ENCODE data around the gene STK24.

STK24 gene

DNA sequence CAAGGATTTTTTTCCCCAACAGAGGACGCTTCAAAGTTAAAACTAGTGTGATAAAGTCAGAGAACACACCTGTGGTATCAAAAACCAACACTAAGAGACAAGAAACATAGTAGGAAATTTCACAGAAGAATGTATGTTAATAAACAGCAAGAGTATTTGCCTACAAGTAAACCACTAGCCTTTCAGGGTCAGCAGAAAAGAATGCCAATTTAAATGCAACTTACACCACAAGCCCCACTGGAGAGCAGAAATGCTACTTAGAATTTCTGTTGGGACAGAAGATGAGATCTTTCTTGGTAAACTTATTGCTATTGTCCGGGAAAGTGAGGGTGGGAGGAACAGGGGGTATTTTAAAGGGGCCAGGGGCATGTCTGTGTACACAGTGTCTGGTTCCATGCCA, 68.6 kb downstream of the STK24 start:
- ChIA-PET CTCF (interaction anchor here (0.8 to 3.2 kb wide), 6 partner anchors 9 to 334 kb away, joined by 3 to 7 read pairs (median 3); no protein-coding TSS in a partner anchor), POLR2A (interaction anchor here (0.7 to 1.7 kb wide), 3 partner anchors 24 to 63 kb away, joined by 3 to 8 read pairs (median 3); no protein-coding TSS in a partner anchor)
- DNase-seq (ENCODE audit: low read depth, low spot score), result no peak
- TF ChIP-seq, protein P1, sequence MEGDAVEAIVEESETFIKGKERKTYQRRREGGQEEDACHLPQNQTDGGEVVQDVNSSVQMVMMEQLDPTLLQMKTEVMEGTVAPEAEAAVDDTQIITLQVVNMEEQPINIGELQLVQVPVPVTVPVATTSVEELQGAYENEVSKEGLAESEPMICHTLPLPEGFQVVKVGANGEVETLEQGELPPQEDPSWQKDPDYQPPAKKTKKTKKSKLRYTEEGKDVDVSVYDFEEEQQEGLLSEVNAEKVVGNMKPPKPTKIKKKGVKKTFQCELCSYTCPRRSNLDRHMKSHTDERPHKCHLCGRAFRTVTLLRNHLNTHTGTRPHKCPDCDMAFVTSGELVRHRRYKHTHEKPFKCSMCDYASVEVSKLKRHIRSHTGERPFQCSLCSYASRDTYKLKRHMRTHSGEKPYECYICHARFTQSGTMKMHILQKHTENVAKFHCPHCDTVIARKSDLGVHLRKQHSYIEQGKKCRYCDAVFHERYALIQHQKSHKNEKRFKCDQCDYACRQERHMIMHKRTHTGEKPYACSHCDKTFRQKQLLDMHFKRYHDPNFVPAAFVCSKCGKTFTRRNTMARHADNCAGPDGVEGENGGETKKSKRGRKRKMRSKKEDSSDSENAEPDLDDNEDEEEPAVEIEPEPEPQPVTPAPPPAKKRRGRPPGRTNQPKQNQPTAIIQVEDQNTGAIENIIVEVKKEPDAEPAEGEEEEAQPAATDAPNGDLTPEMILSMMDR (IDR thresholded peaks at IDR 0.05; ENCODE audit: insufficient read depth, low read length, missing control alignments), result no peak
- no peak overlapping the region for H3K4me3 ChIP-seq (ENCODE audit: low read depth, low read length)

DNA sequence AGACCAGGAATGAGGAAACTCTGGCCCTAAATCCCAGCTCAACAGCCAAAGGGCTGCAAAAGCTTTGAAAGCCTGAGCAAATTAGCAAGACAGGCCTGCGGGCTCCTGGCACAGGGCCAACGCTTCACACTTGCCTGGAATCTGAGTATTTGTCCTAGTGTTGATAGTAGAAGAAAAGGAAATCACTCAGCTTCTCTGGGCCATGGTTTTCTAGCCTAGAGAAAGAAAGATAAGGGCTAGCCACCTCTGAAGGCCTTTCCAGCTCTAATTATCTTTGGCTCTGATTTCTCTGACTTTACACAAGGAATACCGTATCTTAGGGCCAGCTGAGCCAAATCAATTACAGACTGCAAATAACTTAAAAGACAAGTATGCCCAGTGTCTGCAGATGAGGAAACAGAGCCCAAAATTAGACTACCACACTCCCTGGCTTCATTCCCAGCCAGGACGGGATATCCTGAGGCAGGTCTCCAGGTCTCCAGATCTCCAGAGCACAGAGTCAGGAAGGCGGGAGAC, 69.6 kb downstream of the STK24 start:
- no peak for DNase-seq (ENCODE audit: low read depth, low spot score)
- H3K4me3 ChIP-seq (ENCODE audit: low read depth, low read length), result no peak overlapping the region
- POLR2A ChIA-PET, result interaction anchor here (0.6 to 1.0 kb wide), 2 partner anchors 65 to 473 kb away, joined by 3 read pairs; no protein-coding TSS in a partner anchor
- CTCF ChIA-PET, result interaction anchor here (0.7 to 3.2 kb wide), 9 partner anchors 10 to 335 kb away, joined by 3 to 7 read pairs (median 3); no protein-coding TSS in a partner anchor
- TF ChIP-seq, protein P1 (IDR thresholded peaks at IDR 0.05; ENCODE audit: insufficient read depth, low read length, missing control alignments), result no peak

DNA sequence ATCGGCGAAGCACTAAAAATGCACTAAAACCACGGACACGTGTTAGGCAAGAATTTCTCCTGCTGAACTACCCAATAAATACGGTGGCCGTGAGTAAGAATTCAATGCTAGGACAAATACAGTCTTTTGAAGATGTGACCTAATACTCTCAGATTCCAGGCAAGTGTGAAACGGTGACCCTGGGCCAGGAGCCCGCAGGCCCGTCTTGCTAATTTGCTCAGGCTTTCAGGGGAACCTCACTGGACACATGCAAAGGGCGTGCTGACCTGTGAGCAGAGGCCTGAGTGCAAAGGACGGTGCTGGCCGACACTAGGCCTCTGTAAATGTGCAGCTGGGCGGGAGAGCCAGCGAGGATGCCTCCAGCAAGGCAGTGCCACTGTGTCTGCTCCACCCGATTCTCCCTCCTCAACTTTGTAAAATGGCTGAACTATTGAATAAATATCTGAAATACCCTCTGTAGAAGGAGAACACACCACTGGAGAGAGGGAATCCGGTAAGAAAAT, 70.1 kb downstream of the STK24 start:
- no peak for DNase-seq (ENCODE audit: low read depth, low spot score)
- no peak overlapping the region for H3K4me3 ChIP-seq (ENCODE audit: low read depth, low read length)
- CTCF ChIA-PET, result interaction anchor here (0.7 to 3.2 kb wide), 8 partner anchors 9 to 167 kb away, joined by 3 to 7 read pairs (median 4); no protein-coding TSS in a partner anchor
- POLR2A ChIA-PET, result interaction anchor here (0.6 to 1.0 kb wide), 2 partner anchors 66 to 472 kb away, joined by 3 read pairs; no protein-coding TSS in a partner anchor
- TF ChIP-seq, protein P1 (IDR thresholded peaks at IDR 0.05; ENCODE audit: insufficient read depth, low read length, missing control alignments), result no peak

DNA sequence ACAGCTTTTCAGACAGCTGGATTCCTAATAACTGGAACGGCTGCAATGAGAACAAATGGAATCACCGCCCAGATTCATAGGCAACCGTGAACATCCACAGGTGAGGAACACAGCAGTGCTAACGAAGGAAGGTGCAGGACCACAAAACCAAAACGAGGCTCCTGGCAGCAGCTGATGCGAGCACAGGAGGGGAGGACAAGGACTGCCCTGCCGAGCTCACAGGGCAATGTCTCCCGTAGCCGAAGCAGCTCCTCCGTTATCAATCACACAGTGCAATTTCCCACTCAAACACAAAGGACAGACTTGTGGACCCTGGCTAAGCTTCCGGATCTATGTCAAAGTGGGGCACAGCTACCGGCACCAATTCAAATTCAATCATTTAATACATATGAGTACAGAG, 70.6 kb downstream of the STK24 start:
- POLR2A ChIA-PET, result no interaction called here
- CTCF ChIA-PET, result interaction anchor here (1.0 to 1.9 kb wide), 6 partner anchors 9 to 167 kb away, joined by 3 to 8 read pairs (median 4); no protein-coding TSS in a partner anchor
- H3K4me3 ChIP-seq (ENCODE audit: low read depth, low read length), result no peak overlapping the region
- TF ChIP-seq, protein P1 (IDR thresholded peaks at IDR 0.05; ENCODE audit: insufficient read depth, low read length, missing control alignments), result no peak
- no peak for DNase-seq (ENCODE audit: low read depth, low spot score)

DNA sequence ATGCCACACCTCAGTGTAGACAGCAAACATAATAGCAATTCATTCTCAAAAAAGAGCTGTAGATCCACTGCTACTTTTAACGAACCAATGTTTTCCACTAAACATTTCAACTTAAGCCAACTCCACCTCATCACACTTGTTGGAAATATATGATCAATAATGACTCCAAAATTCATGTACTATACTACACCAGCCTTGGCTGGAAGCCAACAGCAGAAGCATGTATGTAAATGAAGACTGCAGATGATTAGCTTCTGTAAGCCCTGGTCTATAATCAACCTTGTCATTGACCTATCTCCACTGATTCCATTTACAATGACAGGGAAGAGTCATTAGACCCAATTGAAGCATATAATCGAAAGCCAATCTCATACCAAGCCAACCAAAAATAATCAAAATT, 71.7 kb downstream of the STK24 start:
- H3K4me3 ChIP-seq (ENCODE audit: low read depth, low read length), result no peak overlapping the region
- DNase-seq (ENCODE audit: low read depth, low spot score), result no peak
- ChIA-PET CTCF (interaction anchor here (1.3 to 1.9 kb wide), 4 partner anchors 8 to 338 kb away, joined by 3 to 8 read pairs (median 4); no protein-coding TSS in a partner anchor), POLR2A (interaction anchor here (0.5 kb wide), 1 partner anchor 28 kb away, joined by 3 read pairs; no protein-coding TSS in a partner anchor)
- TF ChIP-seq, protein P1 (IDR thresholded peaks at IDR 0.05; ENCODE audit: insufficient read depth, low read length, missing control alignments), result no peak

DNA sequence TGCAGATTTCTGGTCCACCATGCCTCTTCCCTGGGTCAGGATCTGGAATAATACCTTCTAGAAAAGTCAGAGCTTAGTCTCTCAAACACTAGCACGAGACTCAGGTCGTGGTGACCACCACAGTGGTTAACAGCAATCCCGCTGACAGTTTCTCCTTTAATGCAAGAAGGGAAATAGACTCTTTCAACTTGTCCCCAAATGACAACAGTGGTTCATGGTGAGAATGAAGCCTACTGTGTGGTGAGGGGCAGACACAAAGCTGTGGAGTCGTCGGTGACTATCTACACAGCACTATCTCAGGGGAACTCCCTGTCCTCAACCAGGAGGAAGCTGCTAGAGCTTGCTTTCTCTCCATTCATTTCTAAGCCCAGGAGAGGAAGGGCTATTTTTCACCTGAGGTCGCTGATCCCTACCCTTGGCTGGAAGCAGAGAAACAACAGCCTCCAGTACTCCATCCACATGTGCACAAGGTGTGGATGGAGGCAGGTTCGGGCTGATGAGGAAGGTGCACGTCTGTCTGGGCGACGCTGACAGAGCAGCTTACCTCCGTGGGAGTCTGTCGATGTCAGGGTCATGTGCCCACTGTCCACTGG, 72.4 kb downstream of the STK24 start:
- ChIA-PET CTCF (interaction anchor here (0.9 to 1.9 kb wide), 5 partner anchors 9 to 338 kb away, joined by 3 to 8 read pairs (median 3); no protein-coding TSS in a partner anchor), POLR2A (no interaction called here)
- TF ChIP-seq, protein P1 (IDR thresholded peaks at IDR 0.05; ENCODE audit: insufficient read depth, low read length, missing control alignments), result no peak
- H3K4me3 ChIP-seq (ENCODE audit: low read depth, low read length), result no peak overlapping the region
- DNase-seq (ENCODE audit: low read depth, low spot score), result no peak
